K562 (cell line): ENCODE results near the gene RNF151. TPM values are rescaled to one million over a fixed set of nuclear protein-coding genes. Genes with fewer than 3 reads are reported as not detected.

Experiments used
- CCNT2 ChIP-seq: IDR thresholded peaks from 2 replicates; pipeline ENCODE4 v1.6.1; 2011; ENCODE audit warnings: borderline replicate concordance, low read depth, mild to moderate bottlenecking, moderate library complexity, mixed read lengths, low read length; ENCODE audit not compliant: insufficient read length; ENCODE audit errors: extremely low read depth
- ELF1 ChIP-seq: fragments of 200-800 bp; sonication (Bioruptor generic); IDR thresholded peaks from 2 replicates; pipeline ENCODE4 v1.6.1; 2016; ENCODE audit warnings: missing genetic modification characterization, missing compliant biosample characterization
- ETS2 ChIP-seq: IDR thresholded peaks from 2 replicates; pipeline ENCODE4 v1.6.1; 2016; ENCODE audit warnings: borderline replicate concordance, missing genetic modification characterization, mild to moderate bottlenecking, moderate library complexity, missing compliant biosample characterization; ENCODE audit not compliant: poor library complexity, severe bottlenecking
- ETV5 ChIP-seq: sonication (generic); formaldehyde crosslinking; IDR thresholded peaks from 2 replicates; pipeline ENCODE4 v1.4.0; 2020; ENCODE audit warnings: low read depth, mild to moderate bottlenecking, missing genetic modification reagents
- FOXK2 ChIP-seq, 2 experiments: fragments of 450-650 bp; IDR thresholded peaks in 1 of 2; conservative IDR thresholded peaks in 1 of 2; 2 replicates each; pipeline ENCODE4 v1.6.1; 2016; ENCODE audit warnings: low read depth in 2 of 2, mild to moderate bottlenecking in 1 of 2
- HNRNPL ChIP-seq: fragments of 200-400 bp; formaldehyde crosslinking; IDR thresholded peaks from 2 replicates; pipeline ENCODE4 v1.6.1; 2017; ENCODE audit warnings: low read depth, mild to moderate bottlenecking, low read length
- JUND ChIP-seq, 2 experiments: IDR thresholded peaks; 2 replicates in 1 of 2; 3 replicates in 1 of 2; pipeline ENCODE4 v1.6.1; 2011; ENCODE audit warnings: borderline replicate concordance in 2 of 2, low read depth in 2 of 2, low read length in 2 of 2, improper control_type of control experiment in 1 of 2, missing biosample characterization in 1 of 2, missing genetic modification characterization in 1 of 2, missing genetic modification reagents in 1 of 2
- MCM3 ChIP-seq: fragments of 450-650 bp; IDR thresholded peaks from 2 replicates; pipeline ENCODE4 v1.6.1; 2016
- MTA2 ChIP-seq: fragments of 450-650 bp; IDR thresholded peaks from 2 replicates; pipeline ENCODE4 v1.6.1; 2016; ENCODE audit warnings: low read depth
- NCOR1 ChIP-seq: fragments of 450-650 bp; IDR thresholded peaks from 2 replicates; pipeline ENCODE4 v1.6.1; 2016; ENCODE audit warnings: mild to moderate bottlenecking, moderate library complexity
- NFRKB ChIP-seq: fragments of 450-650 bp; IDR thresholded peaks from 2 replicates; pipeline ENCODE4 v1.6.1; 2016; ENCODE audit warnings: low read depth
- PCBP1 ChIP-seq: fragments of 200-400 bp; formaldehyde crosslinking; IDR thresholded peaks from 2 replicates; pipeline ENCODE4 v1.6.1; 2018; ENCODE audit warnings: mild to moderate bottlenecking, low read depth, low read length; ENCODE audit not compliant: poor library complexity, severe bottlenecking
- POLR2AphosphoS5 ChIP-seq: IDR thresholded peaks from 2 replicates; pipeline ENCODE4 v1.6.1; 2011; ENCODE audit warnings: mild to moderate bottlenecking, low read depth, low read length, moderate library complexity; ENCODE audit not compliant: control insufficient read depth, insufficient read depth
- SRSF9 ChIP-seq: fragments of 200-400 bp; formaldehyde crosslinking; IDR thresholded peaks from 2 replicates; pipeline ENCODE4 v1.6.1; 2017; ENCODE audit warnings: low read depth, low read length, borderline replicate concordance
- ZBTB7A ChIP-seq: IDR thresholded peaks from 2 replicates; pipeline ENCODE4 v1.6.1; 2011; ENCODE audit warnings: low read depth, mild to moderate bottlenecking, low read length, moderate library complexity, borderline replicate concordance; ENCODE audit not compliant: control insufficient read depth
- ZKSCAN3 ChIP-seq: fragments of 250-450 bp; sonication (Bioruptor Pico); IDR thresholded peaks from 2 replicates; pipeline ENCODE4 v1.4.0; 2020
- ZNF324 ChIP-seq: fragments of 250-450 bp; sonication (Bioruptor Pico); IDR thresholded peaks from 2 replicates; pipeline ENCODE4 v1.4.0; 2020; ENCODE audit warnings: mild to moderate bottlenecking
- ZNF354B ChIP-seq: fragments of 250-450 bp; sonication (Bioruptor Pico); IDR thresholded peaks from 2 replicates; pipeline ENCODE4 v1.4.0; 2020
- ZNF436 ChIP-seq: fragments of 250-450, 450-650 bp; sonication (Bioruptor Pico); formaldehyde crosslinking; IDR thresholded peaks from 2 replicates; pipeline ENCODE4 v1.7.0; 2020; ENCODE audit warnings: mild to moderate bottlenecking
- ZNF551 ChIP-seq: fragments of 250-450 bp; sonication (Bioruptor Pico); IDR thresholded peaks from 2 replicates; pipeline ENCODE4 v1.5.0; 2021; ENCODE audit warnings: mild to moderate bottlenecking, moderate library complexity
- polyA plus RNA-seq, 8 experiments: library from polyadenylated mRNA; depleted of rRNA in 4 of 8; stranded (reverse) in 5 of 8; unstranded in 3 of 8; fragments of >200 nt; fragmentation: Nextera tagmentation in 2 of 8; fragmentation: Illumina TruSeq in 1 of 8; extraction: Ambion mirVana in 2 of 8; extraction: Trizol in 1 of 8; gene quantifications; 2 replicates each; pipeline versions ENCODE4 v1.2.1 to v1.2.3, GENCODE V29; 2011 to 2014; ENCODE audit warnings: inconsistent platforms in 1 of 8, missing spikeins in 1 of 8
- total RNA-seq, 7 experiments: library from RNA; depleted of rRNA in 6 of 7; stranded (reverse); fragments of >200 nt in 6 of 7; fragmentation: Illumina TruSeq in 2 of 7; extraction: Trizol in 2 of 7; gene quantifications; 2 replicates each; pipeline versions ENCODE4 v1.2.1 to v1.2.3, GENCODE V29; 2011 to 2021; ENCODE audit warnings: low replicate concordance in 1 of 7
- TF ChIP-seq, protein P1 (sequence below): fragments of 250-450 bp; sonication (Bioruptor Pico); IDR thresholded peaks from 2 replicates; pipeline ENCODE4 v1.9.0; 2021; ENCODE audit warnings: mild to moderate bottlenecking, inconsistent platforms
- TF ChIP-seq, protein P2 (sequence below): fragments of 450-650 bp; conservative IDR thresholded peaks from 2 replicates; pipeline ENCODE4 v1.6.1; 2016; ENCODE audit warnings: missing genetic modification characterization, low read depth, mild to moderate bottlenecking, missing compliant biosample characterization, moderate library complexity

RNF151 gene
- total and polyA plus RNA-seq, 9 of the 15 experiments (the other 6 are each of a cell fraction or from before 2014, with no cell fraction given), result not detected

DNA sequence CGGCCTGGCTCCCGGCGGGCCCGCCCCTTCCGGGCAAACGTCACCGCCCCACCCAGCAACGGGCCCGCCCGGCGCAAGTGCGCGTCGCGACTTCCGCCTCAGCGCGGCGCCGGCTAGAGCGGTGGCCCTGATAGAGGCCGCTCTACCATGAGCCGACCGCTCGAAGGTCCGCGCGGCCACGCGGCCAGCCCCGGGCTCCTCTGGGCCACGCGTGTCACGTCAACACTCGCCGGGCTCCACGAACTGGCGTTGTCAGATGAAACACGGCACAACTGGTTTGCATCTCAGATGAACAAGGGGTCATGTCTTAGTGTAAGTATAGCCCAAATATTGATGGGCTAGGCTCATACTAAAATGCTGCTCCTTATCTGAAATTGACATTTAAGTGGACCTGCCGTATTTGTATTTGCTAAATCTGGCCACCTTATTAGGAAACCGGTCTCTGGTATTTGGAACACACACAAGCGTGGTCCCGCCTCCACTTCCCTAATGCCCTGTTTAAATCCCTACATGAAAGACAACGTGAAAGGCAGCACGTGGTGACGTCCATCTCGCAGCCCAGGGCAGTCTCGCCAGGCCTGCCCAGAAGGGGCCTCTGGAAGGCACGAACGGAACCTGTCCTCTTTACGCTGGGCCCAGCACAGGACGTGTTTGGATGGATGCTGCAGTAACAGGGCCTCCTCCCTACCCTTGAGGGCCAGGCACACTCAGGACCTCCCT, 43.3 kb downstream of the RNF151 start, which contains the start of gene ZNF598 (continued):
- TF ChIP-seq ETV5 (CRISPR knock-in tag) (peak; percentile 76), POLR2AphosphoS5 (peak; percentile 83), ZNF436 (CRISPR knock-in tag) (no peak), FOXK2 (conservative IDR thresholded peaks at IDR 0.05 in 1 of 2, IDR thresholded peaks at IDR 0.05 in 1 of 2; ENCODE audit: low read depth in 2 of 2) (peak; percentile 60 to 65; a peak in 3 of 4 replicates), NCOR1 (peak; percentile 44; the same call in 1 of the 2 replicates), ZNF324 (CRISPR knock-in tag) (no peak), NFRKB (peak; percentile 88), MCM3 (no peak), ZNF551 (CRISPR knock-in tag) (no peak), PCBP1 (no peak), SRSF9 (no peak), ELF1 (peak; percentile 91), ZNF354B (CRISPR knock-in tag) (no peak), ZKSCAN3 (no peak), JUND (IDR thresholded peaks at IDR 0.05; ENCODE audit: borderline replicate concordance, low read depth, low read length) (peak; percentile 44; the same call in 1 of the 2 replicates), JUND (tag; IDR thresholded peaks at IDR 0.05; ENCODE audit: borderline replicate concordance, low read depth, low read length) (no peak; the same call in 2 of the 3 replicates), ZBTB7A (no peak; the same call in 1 of the 2 replicates), ETS2 (tag) (no peak), HNRNPL (no peak), MTA2 (no peak), CCNT2 (peak; percentile 64)
- TF ChIP-seq, protein P1, sequence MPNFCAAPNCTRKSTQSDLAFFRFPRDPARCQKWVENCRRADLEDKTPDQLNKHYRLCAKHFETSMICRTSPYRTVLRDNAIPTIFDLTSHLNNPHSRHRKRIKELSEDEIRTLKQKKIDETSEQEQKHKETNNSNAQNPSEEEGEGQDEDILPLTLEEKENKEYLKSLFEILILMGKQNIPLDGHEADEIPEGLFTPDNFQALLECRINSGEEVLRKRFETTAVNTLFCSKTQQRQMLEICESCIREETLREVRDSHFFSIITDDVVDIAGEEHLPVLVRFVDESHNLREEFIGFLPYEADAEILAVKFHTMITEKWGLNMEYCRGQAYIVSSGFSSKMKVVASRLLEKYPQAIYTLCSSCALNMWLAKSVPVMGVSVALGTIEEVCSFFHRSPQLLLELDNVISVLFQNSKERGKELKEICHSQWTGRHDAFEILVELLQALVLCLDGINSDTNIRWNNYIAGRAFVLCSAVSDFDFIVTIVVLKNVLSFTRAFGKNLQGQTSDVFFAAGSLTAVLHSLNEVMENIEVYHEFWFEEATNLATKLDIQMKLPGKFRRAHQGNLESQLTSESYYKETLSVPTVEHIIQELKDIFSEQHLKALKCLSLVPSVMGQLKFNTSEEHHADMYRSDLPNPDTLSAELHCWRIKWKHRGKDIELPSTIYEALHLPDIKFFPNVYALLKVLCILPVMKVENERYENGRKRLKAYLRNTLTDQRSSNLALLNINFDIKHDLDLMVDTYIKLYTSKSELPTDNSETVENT (CRISPR knock-in tag), result peak; percentile 92
- TF ChIP-seq, protein P2, sequence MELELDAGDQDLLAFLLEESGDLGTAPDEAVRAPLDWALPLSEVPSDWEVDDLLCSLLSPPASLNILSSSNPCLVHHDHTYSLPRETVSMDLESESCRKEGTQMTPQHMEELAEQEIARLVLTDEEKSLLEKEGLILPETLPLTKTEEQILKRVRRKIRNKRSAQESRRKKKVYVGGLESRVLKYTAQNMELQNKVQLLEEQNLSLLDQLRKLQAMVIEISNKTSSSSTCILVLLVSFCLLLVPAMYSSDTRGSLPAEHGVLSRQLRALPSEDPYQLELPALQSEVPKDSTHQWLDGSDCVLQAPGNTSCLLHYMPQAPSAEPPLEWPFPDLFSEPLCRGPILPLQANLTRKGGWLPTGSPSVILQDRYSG (tag), result peak; percentile 58; the same call in 1 of the 2 replicates
